Lung (tissue), 12 donors: ENCODE measurements around the gene VASH1. TPM values are rescaled to one million over a fixed set of nuclear protein-coding genes. Genes with fewer than 3 reads are reported as not detected.

Source experiments
- ATAC-seq: fragments of 200-7000 bp; cut with Tn5 transposase; one replicate; pipeline ENCODE4 v1.9.1; 2020; ENCODE audit warnings: moderate number of reproducible peaks; ENCODE audit not compliant: insufficient read depth, low FRiP score
- DNase-seq, 3 donors: peaks; one replicate each; pipeline ENCODE4 v3.0.0-alpha.2; 2013 to 2017
- H3K27ac ChIP-seq, 2 donors: one replicate each; pipeline ENCODE4 v1.5.1; 2013; ENCODE audit warnings: mild to moderate bottlenecking in 2 of 2, moderate library complexity in 2 of 2, control low read depth in 1 of 2, inconsistent platforms in 1 of 2, low read depth in 1 of 2, low read length in 1 of 2
- H3K27me3 ChIP-seq, 3 donors: one replicate each; pipeline ENCODE4 v1.5.1; 2013; ENCODE audit warnings: low read length in 2 of 3; ENCODE audit not compliant: control insufficient read depth in 3 of 3, insufficient read depth in 3 of 3
- H3K36me3 ChIP-seq, 4 donors: one replicate each; pipeline ENCODE4 v1.5.1; 2013; ENCODE audit warnings: low read length in 4 of 4, mild to moderate bottlenecking in 1 of 4, moderate library complexity in 1 of 4; ENCODE audit not compliant: control insufficient read depth in 4 of 4, insufficient read depth in 4 of 4
- H3K4me1 ChIP-seq, 5 donors: one replicate each; pipeline ENCODE4 v1.5.1; 2013; ENCODE audit warnings: low read length in 5 of 5, mild to moderate bottlenecking in 2 of 5, moderate library complexity in 1 of 5; ENCODE audit not compliant: control insufficient read depth in 5 of 5, insufficient read depth in 5 of 5
- H3K4me3 ChIP-seq: one replicate; pipeline ENCODE4 v1.5.1; 2013; ENCODE audit warnings: mild to moderate bottlenecking, control low read depth, moderate library complexity
- H3K9ac ChIP-seq, 2 donors: one replicate each; pipeline ENCODE4 v1.5.1; 2013; ENCODE audit warnings: low read length in 2 of 2, control low read depth in 1 of 2; ENCODE audit not compliant: insufficient read depth in 1 of 2
- H3K9me3 ChIP-seq, 4 donors: one replicate each; pipeline ENCODE4 v1.5.1; 2013; ENCODE audit warnings: low read length in 3 of 4, mild to moderate bottlenecking in 1 of 4, moderate library complexity in 1 of 4; ENCODE audit not compliant: control insufficient read depth in 4 of 4, insufficient read depth in 3 of 4
- WGBS, 2 donors: extraction: QIAGEN DNeasy Blood & Tissue Kit; methylation state at CpG; one replicate each; pipeline ENCODE4 v1.1.7; 2013; 5-methylcytosine and 5-hydroxymethylcytosine counted together
- polyA plus RNA-seq, 2 donors: library from polyadenylated mRNA; stranded (reverse); fragments of 200-250 nt; gene quantifications; one replicate each; pipeline ENCODE4 v1.2.1, GENCODE V29; 2013
- total RNA-seq, 2 donors: library from RNA; depleted of rRNA in 1 of 2; stranded (reverse); fragments of >200 nt in 1 of 2; gene quantifications; one replicate each; pipeline ENCODE4 v1.2.1, GENCODE V29; 2014 to 2021
- TF ChIP-seq, protein P1 (sequence below): IDR thresholded peaks from 2 replicates; pipeline ENCODE4 v1.5.1; 2012; ENCODE audit warnings: mild to moderate bottlenecking; ENCODE audit errors: control extremely low read depth, extremely low read depth
- donor health status: control.
- donor health status: control.
- donor health status: Bipolar disorder and iron deficiency.
- donor health status: healthy.
- donor health status: DM: yes; HTN: yes; CAD: no.

The VASH1 gene
- total and polyA plus RNA-seq, 4 donors = 10.5 to 25.4 (median 18.0) TPM

DNA sequence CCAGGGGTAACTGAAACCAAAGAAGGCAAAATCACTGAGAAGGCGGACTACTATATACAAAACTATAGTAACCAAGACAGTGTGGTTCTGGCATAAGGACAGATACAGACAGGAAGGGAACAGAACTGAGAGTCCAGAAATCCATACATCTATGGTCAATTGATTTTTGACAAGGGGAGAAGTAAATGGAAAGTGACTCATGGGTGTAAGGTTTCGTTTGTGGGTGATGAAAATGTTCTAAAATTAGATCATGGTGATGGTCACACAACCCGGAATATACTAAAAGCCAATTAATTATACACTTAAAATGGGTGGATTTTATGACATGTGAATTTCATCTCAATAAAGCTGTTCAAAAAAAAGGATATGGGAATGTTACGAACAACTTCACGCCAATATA lies 32.7 kb downstream of the VASH1 start:
- Histone ChIP-seq H3K4me3 (no peak overlapping the region), H3K27me3 (no peaks in the 10 kb centered on the region), H3K27ac (no peak overlapping the region), H3K9me3 (no peaks in the 10 kb centered on the region), H3K4me1 (no peaks in the 10 kb centered on the region), H3K36me3 (peaks cover 10 to 29% (median 21%) of the 10 kb centered on the region in 4 donors), H3K9ac (no peak overlapping the region)
- 79 to 90% methylated on average over 5 of the region's 5 CpGs for WGBS, 2 donors
- DNase-seq (no peak), ATAC-seq (no peak)
- TF ChIP-seq, protein P1, sequence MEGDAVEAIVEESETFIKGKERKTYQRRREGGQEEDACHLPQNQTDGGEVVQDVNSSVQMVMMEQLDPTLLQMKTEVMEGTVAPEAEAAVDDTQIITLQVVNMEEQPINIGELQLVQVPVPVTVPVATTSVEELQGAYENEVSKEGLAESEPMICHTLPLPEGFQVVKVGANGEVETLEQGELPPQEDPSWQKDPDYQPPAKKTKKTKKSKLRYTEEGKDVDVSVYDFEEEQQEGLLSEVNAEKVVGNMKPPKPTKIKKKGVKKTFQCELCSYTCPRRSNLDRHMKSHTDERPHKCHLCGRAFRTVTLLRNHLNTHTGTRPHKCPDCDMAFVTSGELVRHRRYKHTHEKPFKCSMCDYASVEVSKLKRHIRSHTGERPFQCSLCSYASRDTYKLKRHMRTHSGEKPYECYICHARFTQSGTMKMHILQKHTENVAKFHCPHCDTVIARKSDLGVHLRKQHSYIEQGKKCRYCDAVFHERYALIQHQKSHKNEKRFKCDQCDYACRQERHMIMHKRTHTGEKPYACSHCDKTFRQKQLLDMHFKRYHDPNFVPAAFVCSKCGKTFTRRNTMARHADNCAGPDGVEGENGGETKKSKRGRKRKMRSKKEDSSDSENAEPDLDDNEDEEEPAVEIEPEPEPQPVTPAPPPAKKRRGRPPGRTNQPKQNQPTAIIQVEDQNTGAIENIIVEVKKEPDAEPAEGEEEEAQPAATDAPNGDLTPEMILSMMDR = no peak

DNA sequence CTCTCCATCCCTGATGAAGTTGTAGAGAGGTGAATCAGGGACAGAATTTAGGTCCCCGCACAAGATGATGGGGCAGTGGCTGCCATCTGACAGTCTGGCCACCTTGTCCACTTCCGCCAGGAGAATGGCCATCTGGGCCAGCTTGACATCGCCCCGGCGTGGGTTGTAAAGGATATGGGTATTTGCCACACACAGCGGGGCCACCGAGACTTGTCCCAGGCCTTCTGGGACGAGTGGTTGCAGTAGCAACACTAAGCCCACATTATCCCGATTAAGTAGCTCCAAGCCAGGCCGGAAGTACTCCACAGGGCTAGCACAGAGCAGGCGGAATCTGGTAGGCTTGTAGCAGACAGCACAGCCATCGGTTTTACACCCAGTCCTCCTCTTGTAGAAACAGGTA lies 45.2 kb downstream of the VASH1 start:
- peaks cover 22 to 39% (median 29%) of the 10 kb centered on the region in 4 donors for H3K36me3 ChIP-seq
- WGBS, 2 donors = 95 to 96% methylated on average over 12 of the region's 12 CpGs
- no peak overlapping the region for H3K27ac ChIP-seq
- TF ChIP-seq, protein P1 = no peak
- H3K9me3 ChIP-seq = no peaks in the 10 kb centered on the region
- H3K4me3 ChIP-seq = no peak overlapping the region
- H3K4me1 ChIP-seq = peaks cover 0 to 11% (median 3%) of the 10 kb centered on the region in 5 donors
- no peak overlapping the region for H3K9ac ChIP-seq
- ATAC-seq (no peak), DNase-seq (no peak)
- H3K27me3 ChIP-seq = no peaks in the 10 kb centered on the region

DNA sequence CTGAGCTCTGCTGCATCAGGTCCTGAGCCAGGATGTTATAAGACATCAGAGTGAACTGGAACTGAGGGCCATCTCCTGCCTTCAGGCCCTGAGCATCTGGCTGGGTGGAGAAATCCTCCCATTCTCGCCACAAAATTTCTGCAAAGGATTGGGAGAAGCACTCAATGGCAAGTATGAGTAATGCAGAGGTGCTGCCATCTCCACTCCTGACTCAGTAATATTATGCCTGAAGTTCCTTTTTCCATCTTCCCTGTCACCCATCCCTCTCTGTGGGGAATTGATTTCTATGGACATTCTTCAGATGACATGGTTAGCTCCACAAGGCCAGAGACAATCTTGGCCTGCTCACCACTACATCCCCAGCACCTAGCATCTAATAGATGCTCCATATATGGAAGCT lies 46.7 kb downstream of the VASH1 start:
- ATAC-seq (no peak), DNase-seq (no peak)
- Histone ChIP-seq H3K9ac (no peak overlapping the region), H3K27ac (no peak overlapping the region), H3K9me3 (no peaks in the 10 kb centered on the region), H3K27me3 (no peaks in the 10 kb centered on the region), H3K4me1 (peaks cover 0 to 18% (median 4%) of the 10 kb centered on the region in 5 donors), H3K36me3 (peaks cover 18 to 34% (median 24%) of the 10 kb centered on the region in 4 donors), H3K4me3 (no peak overlapping the region)
- TF ChIP-seq, protein P1 = no peak
- WGBS, 2 donors = 91 to 100% methylated on average over 1 of the region's 1 CpG

DNA sequence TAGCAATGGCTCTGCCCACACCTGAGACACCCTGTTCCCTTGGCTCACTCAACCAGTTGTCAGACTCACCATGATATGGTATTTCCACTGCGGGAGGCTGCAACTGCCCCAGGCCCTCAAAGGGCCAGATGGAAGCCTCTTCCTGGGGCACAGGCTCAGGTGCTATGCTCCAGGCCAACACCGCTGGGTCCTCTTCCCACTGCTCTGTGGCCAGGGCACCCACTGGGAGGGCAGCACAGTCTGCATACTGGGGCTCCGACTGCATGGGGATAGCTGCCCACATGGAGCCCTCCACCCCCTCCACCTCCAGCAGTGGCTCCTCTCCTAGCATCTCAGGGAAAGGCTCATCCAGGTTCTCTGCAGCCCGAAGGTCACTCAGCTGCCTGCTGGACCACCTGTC lies 47.7 kb downstream of the VASH1 start:
- peaks cover 10 to 25% (median 21%) of the 10 kb centered on the region in 4 donors for H3K36me3 ChIP-seq
- ATAC-seq (no peak), DNase-seq (no peak)
- no peak overlapping the region for H3K4me3 ChIP-seq
- no peaks in the 10 kb centered on the region for H3K27me3 ChIP-seq
- no peak overlapping the region for H3K27ac ChIP-seq
- WGBS, 2 donors = 94% methylated on average over 4 of the region's 4 CpGs
- TF ChIP-seq, protein P1 = no peak
- no peak overlapping the region for H3K9ac ChIP-seq
- peaks cover 0 to 18% (median 4%) of the 10 kb centered on the region in 5 donors for H3K4me1 ChIP-seq
- no peaks in the 10 kb centered on the region for H3K9me3 ChIP-seq
